Measurements from ENCODE around the gene RASD2. TPM values are rescaled to one million over a fixed set of nuclear protein-coding genes. Genes with fewer than 3 reads are reported as not detected.

RASD2 gene
- total RNA-seq, 1 donor from 2014 or later, result 5.0 TPM

GRCh38 chr22:35544189-35544588 lies 3.6 kb downstream of the RASD2 start:
- peaks cover 24% of the 10 kb centered on the region for H3K27me3 ChIP-seq (ENCODE audit: low read depth)
- no peak for TF ChIP-seq CTCF (IDR thresholded peaks at IDR 0.05; ENCODE audit: borderline replicate concordance)
- H3K9me3 ChIP-seq (replicated peaks), result no peaks in the 10 kb centered on the region
- peak overlapping the region; percentile 71 for H3K4me3 ChIP-seq
- intact Hi-C loops (cut with micrococcal nuclease), result no loop called here
- H3K36me3 ChIP-seq, result no peaks in the 10 kb centered on the region
- no peak for DNase-seq
- H3K4me1 ChIP-seq, result peaks cover 58% of the 10 kb centered on the region
- peak overlapping the region; percentile 76 for H3K27ac ChIP-seq (replicated peaks)

DNA sequence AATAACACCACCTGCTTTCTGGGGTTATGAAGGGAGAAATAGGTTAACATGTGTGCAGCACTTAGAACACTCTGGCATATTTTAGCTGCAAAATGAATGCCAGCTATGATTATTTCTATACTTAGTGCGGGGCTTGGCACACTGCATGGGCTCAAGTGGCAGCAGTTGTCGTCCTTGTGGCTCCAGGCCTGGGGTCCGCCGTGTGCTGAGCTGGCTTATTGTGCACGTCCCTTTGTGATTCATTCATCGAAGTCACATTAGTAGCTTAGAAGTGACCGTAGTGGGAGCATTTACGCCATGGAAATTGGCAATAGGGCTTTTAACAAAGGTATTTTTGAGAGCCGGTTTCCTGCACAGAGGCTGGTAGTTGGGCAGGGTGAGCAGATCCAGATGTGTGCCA lies 4.2 kb downstream of the RASD2 start:
- intact Hi-C loops (cut with micrococcal nuclease), result no loop called here
- no peak for TF ChIP-seq CTCF (IDR thresholded peaks at IDR 0.05; ENCODE audit: borderline replicate concordance)
- H3K4me1 ChIP-seq, result peaks cover 58% of the 10 kb centered on the region

GRCh38 chr22:35546886-35547285 lies 6.3 kb downstream of the RASD2 start:
- Histone ChIP-seq H3K9me3 (replicated peaks) (no peaks in the 10 kb centered on the region), H3K4me1 (peaks cover 40% of the 10 kb centered on the region), H3K36me3 (no peaks in the 10 kb centered on the region), H3K4me3 (no peak overlapping the region), H3K27ac (replicated peaks) (no peak overlapping the region), H3K27me3 (ENCODE audit: low read depth) (peaks cover 9% of the 10 kb centered on the region)
- no peak for DNase-seq
- intact Hi-C loops (cut with micrococcal nuclease), result no loop called here
- no peak for TF ChIP-seq CTCF (IDR thresholded peaks at IDR 0.05; ENCODE audit: borderline replicate concordance)

More for the DNA sequence above, 4.2 kb downstream of the RASD2 start:
- Histone ChIP-seq H3K27me3 (ENCODE audit: low read depth) (peaks cover 24% of the 10 kb centered on the region), H3K9me3 (replicated peaks) (no peaks in the 10 kb centered on the region), H3K27ac (replicated peaks) (peak overlapping the region; percentile 76), H3K36me3 (no peaks in the 10 kb centered on the region), H3K4me3 (peak overlapping the region; percentile 71)
- no peak for DNase-seq

- H3K9me3 ChIP-seq (replicated peaks), result no peaks in the 10 kb centered on the region
- no peak overlapping the region for H3K4me3 ChIP-seq
- no peak overlapping the region for H3K27ac ChIP-seq (replicated peaks)
- peaks cover 34% of the 10 kb centered on the region for H3K4me1 ChIP-seq
- no peak for DNase-seq
- no peaks in the 10 kb centered on the region for H3K36me3 ChIP-seq
- no peak for TF ChIP-seq CTCF (IDR thresholded peaks at IDR 0.05; ENCODE audit: borderline replicate concordance)
- intact Hi-C loops (cut with micrococcal nuclease), result no loop called here
- peaks cover 3% of the 10 kb centered on the region for H3K27me3 ChIP-seq (ENCODE audit: low read depth)
These were observed 7.5 kb downstream of the RASD2 start for GRCh38 chr22:35547987-35548721.

DNA sequence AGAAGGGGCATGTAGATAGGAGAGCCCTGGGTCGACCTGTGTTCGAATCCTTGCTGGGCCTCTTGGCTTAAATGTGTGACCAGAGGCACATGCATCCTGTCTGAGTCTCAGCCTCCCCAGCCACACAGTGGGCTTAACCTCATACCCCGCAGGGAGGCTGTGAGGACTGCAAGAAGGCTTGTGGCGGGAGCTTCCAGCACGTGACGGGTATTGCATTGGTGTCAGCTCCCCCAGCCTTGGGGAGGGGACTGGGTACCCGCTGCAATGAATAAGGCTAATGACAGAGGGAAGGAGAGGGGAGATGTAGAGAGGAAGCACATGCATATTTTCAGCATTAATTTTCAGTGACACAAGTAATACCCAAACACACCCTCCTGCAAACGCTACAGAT lies 8.1 kb downstream of the RASD2 start:
- Histone ChIP-seq H3K4me1 (peaks cover 33% of the 10 kb centered on the region), H3K9me3 (replicated peaks) (no peaks in the 10 kb centered on the region), H3K27ac (replicated peaks) (no peak overlapping the region), H3K27me3 (ENCODE audit: low read depth) (peaks cover 3% of the 10 kb centered on the region), H3K36me3 (no peaks in the 10 kb centered on the region), H3K4me3 (no peak overlapping the region)
- TF ChIP-seq CTCF (IDR thresholded peaks at IDR 0.05; ENCODE audit: borderline replicate concordance), result no peak
- no peak for DNase-seq
- intact Hi-C loops (cut with micrococcal nuclease), result no loop called here
